ENCODE data around the gene BANP.
"Not testable (repeated sequence)": the region's sequence is repeated elsewhere in the genome, so short reads cannot be mapped to it uniquely, and the experiment has no call there.

- TF ChIP-seq SP1 (IDR thresholded peaks at IDR 0.05; ENCODE audit: low read depth); ATF3 (IDR thresholded peaks at IDR 0.05); POLR2A (IDR thresholded peaks at IDR 0.05; ENCODE audit: borderline replicate concordance, extremely low read depth, insufficient read depth, insufficient read length); YY1 (IDR thresholded peaks at IDR 0.05; ENCODE audit: extremely low read depth, insufficient replicate concordance, low read depth, low read length): not testable (repeated sequence)
Measured at GRCh38 chr16:88019041-88019820, 68.0 kb downstream of the BANP start.

Data from HCT116 (cell line).